GM12801 (cell line): ENCODE data around the gene BAG5.

Experiments used
- TF ChIP-seq, protein P1 (sequence below): IDR thresholded peaks from one replicate; pipeline ENCODE4 v1.5.1; 2011; ENCODE audit warnings: control low read depth; ENCODE audit not compliant: insufficient read length; ENCODE audit errors: extremely low read depth

BAG5 gene

DNA sequence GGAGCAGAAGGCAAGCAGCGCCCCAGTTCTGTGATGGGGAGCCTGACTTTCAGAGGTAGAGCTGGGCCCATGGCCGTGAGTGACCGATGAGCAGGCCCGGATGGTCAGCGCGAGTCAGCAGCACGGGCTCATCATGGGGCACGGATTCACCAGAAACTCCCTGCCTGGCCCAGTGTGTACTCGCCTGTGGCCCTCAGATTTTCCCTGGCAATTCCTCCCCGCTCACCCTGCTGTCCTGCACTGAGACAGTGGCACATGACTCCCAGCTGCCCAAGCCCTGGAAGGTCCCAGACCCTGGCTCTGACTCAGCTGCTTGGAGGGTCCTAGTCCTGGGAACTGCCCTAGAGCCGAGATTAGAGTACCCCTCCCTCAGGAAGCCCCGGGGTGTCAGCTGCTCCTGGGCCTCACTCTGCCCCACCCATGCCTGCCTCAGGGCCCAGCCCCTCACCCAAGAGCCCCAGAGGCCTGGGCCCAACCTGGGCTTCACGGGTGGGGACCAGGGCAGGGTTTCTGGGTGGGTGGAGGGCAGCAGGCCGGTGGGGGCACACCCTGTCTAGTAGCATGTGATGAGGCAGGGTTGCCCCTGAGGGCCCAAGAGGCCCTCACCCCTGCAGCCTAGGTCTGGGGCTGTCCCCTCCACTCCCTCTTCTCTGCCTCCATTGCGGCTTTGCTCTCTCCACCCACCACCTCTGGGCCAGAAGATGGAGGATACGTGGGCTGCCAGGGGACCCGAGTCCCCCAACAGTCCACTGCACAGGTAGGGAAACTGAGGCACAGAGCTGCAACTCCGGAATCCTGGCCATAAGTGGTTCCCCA is 25.1 kb downstream of the BAG5 start:
- TF ChIP-seq, protein P1, sequence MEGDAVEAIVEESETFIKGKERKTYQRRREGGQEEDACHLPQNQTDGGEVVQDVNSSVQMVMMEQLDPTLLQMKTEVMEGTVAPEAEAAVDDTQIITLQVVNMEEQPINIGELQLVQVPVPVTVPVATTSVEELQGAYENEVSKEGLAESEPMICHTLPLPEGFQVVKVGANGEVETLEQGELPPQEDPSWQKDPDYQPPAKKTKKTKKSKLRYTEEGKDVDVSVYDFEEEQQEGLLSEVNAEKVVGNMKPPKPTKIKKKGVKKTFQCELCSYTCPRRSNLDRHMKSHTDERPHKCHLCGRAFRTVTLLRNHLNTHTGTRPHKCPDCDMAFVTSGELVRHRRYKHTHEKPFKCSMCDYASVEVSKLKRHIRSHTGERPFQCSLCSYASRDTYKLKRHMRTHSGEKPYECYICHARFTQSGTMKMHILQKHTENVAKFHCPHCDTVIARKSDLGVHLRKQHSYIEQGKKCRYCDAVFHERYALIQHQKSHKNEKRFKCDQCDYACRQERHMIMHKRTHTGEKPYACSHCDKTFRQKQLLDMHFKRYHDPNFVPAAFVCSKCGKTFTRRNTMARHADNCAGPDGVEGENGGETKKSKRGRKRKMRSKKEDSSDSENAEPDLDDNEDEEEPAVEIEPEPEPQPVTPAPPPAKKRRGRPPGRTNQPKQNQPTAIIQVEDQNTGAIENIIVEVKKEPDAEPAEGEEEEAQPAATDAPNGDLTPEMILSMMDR, result no peak

DNA sequence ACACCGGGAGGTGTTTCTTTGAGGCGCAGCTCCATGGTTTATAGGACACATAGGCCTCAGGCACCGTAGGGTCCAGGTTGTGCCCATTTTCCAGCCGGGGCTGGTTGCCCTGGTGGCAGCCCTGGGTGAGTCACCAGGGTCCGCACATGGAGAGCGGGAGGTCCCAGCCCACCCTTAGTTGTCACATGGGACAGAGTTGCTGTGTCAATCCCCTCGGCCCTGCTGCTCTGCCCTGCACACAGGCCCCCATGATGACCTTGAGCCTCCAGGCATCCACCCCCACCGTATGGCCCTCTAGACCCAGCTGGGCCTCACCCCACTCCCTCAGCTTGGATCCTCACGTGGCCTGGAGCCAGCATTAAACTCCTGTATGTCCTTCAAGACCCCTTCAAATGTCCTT is 25.8 kb downstream of the BAG5 start:
- TF ChIP-seq, protein P1, result no peak

- TF ChIP-seq, protein P1, result no peak
Measured at GRCh38 chr14:103535891-103536565, 26.4 kb downstream of the BAG5 start.

DNA sequence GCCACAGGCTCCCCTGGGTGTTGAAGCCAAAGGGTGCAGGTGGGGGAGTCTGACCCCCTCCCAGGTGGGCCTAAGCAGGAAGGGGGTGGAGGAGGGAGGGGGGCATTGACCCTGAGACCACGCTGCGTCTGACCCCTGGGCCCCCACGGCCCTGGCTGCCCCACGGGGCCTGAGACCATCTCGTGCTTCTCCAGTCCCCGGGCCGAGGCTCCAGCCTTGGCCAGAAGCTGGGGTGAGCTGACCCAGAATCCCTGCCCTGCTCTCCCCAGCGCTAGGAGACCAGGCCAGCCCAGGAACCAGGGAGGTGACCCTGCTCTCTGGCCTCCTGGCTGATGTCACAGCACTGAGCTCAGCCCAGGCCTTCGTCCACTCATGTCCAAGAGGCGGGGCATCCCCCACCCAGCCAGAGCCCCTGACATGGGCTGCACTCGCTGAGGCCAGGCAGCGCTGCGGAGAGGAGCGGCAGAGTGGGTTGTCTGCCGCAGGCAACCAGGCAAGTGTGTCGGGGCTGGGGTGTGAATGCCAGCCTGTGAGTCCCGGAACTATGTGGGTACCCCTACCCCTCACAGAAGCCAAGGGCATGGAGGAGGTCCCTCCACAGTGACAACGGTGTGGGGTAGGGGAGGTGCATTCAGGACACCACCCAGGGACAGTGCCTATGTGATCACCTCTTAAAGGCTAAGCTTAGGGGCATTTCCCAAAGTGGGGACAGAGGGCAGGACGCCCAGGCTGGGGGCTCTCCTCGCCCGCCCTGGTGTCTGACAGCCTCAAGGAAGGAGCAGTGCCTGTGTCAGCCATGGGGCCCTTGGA is 27.2 kb downstream of the BAG5 start:
- TF ChIP-seq, protein P1, result no peak

GRCh38 chr14:103534576-103535061 is 27.8 kb downstream of the BAG5 start:
- TF ChIP-seq, protein P1, result no peak

DNA sequence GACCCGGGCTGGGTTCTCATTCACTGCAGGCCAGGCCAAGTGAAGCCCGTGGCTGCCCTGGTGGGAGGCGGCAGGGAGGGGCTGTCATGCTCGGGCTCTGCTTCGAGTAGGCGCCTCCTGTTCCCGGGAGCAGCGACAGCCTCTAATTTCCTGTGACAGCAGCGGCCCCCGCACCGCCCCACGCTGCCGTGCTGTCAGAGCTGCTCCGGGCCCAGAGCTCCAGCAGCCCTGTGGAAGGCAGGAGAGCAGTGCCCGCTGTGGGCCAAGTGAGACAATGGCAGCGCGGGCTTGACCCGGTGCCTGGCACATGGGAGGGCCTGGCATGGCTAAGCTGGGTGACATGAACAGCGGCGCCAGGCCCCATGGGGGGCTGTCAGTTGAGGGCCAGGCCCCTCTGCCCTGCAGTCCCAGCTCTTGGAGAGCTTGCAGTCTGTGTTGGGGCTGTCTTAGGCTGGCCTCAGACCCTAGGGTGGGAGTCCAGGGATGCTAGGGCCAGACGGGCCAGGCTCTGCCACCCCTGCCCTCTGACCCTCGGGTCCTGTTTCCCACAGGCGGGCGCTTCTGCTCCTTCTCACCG is 28.4 kb downstream of the BAG5 start:
- TF ChIP-seq, protein P1, result no peak
